Right lobe of liver (tissue), 4 donors: Measurements from ENCODE around the gene NUP43.

Source experiments
- POLR2A ChIP-seq: fragments of 450-650 bp; IDR thresholded peaks from one replicate; pipeline ENCODE4 v1.6.1; 2017; ENCODE audit warnings: antibody characterized with exemption, mild to moderate bottlenecking
- TF ChIP-seq, protein P1 (sequence below), 4 donors: fragments of 200-600 bp in 3 of 4; fragments of 450-650 bp in 1 of 4; IDR thresholded peaks; one replicate each; pipeline versions ENCODE4 v1.5.1 to v1.8.0; 2016 to 2022; ENCODE audit warnings: antibody characterized with exemption in 4 of 4, mild to moderate bottlenecking in 2 of 4
- donor health status: DM: no; HTN: no; CAD: no.
- donor health status: DM: no; HTN: no; CAD: no.
- donor health status: DM: no; HTN: yes; CAD: no.

- TF ChIP-seq POLR2A, result no peak
- TF ChIP-seq, protein P1, sequence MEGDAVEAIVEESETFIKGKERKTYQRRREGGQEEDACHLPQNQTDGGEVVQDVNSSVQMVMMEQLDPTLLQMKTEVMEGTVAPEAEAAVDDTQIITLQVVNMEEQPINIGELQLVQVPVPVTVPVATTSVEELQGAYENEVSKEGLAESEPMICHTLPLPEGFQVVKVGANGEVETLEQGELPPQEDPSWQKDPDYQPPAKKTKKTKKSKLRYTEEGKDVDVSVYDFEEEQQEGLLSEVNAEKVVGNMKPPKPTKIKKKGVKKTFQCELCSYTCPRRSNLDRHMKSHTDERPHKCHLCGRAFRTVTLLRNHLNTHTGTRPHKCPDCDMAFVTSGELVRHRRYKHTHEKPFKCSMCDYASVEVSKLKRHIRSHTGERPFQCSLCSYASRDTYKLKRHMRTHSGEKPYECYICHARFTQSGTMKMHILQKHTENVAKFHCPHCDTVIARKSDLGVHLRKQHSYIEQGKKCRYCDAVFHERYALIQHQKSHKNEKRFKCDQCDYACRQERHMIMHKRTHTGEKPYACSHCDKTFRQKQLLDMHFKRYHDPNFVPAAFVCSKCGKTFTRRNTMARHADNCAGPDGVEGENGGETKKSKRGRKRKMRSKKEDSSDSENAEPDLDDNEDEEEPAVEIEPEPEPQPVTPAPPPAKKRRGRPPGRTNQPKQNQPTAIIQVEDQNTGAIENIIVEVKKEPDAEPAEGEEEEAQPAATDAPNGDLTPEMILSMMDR (IDR thresholded peaks at IDR 0.05), result no peak
Measured at GRCh38 chr6:149771185-149771584, 24.9 kb upstream of the NUP43 start.
